B cell (primary cell): Measurements from ENCODE around the gene CHCHD3.

Source experiments
- CTCF ChIP-seq: fragments of 200-600 bp; IDR thresholded peaks from one replicate; pipeline ENCODE4 v1.8.0; 2022; ENCODE audit warnings: antibody characterized with exemption, mild to moderate bottlenecking
- EZH2 ChIP-seq: IDR thresholded peaks from 2 replicates; pipeline ENCODE4 v1.6.1; 2012; ENCODE audit warnings: borderline replicate concordance, low read depth, mild to moderate bottlenecking, moderate library complexity, low read length; ENCODE audit not compliant: insufficient read depth, poor library complexity, severe bottlenecking

- TF ChIP-seq CTCF (no peak), EZH2 (no peak)
Observed at GRCh38 chr7:133099633-133100286, 17.9 kb upstream of the CHCHD3 start.
